ENCODE data around the gene DCUN1D2.
"Not testable (repeated sequence)": the region's sequence is repeated elsewhere in the genome, so short reads cannot be mapped to it uniquely, and the experiment has no call there.

Gene DCUN1D2

GRCh38 chr13:113455384-113455783 is 35.1 kb downstream of the DCUN1D2 start:
- TF ChIP-seq CTCF (IDR thresholded peaks at IDR 0.05; ENCODE audit: low read depth, low read length, missing control alignments), result no peak
- DNase-seq (ENCODE audit: low read depth), result no peak
- H3K4me3 ChIP-seq (ENCODE audit: low read depth, low read length), result no peak overlapping the region
- in situ Hi-C loops (cut with HindIII; ENCODE audit: low sequenced_read_pairs), result no loop called here

- no peak for TF ChIP-seq CTCF (IDR thresholded peaks at IDR 0.05; ENCODE audit: low read depth, low read length, missing control alignments)
- in situ Hi-C loops (cut with HindIII; ENCODE audit: low sequenced_read_pairs), result no loop called here
- H3K4me3 ChIP-seq (ENCODE audit: low read depth, low read length), result no peak overlapping the region
- DNase-seq (ENCODE audit: low read depth), result no peak
Measured at GRCh38 chr13:113454936-113455335, 35.6 kb downstream of the DCUN1D2 start.

- no peak within 1 kb of the TSS for H3K4me3 ChIP-seq (ENCODE audit: low read depth, low read length)
- TF ChIP-seq CTCF (IDR thresholded peaks at IDR 0.05; ENCODE audit: low read depth, low read length, missing control alignments), result no peak
- in situ Hi-C loops (cut with HindIII; ENCODE audit: low sequenced_read_pairs), result no loop called here
- no peak for DNase-seq (ENCODE audit: low read depth)
Measured at GRCh38 chr13:113452942-113453901, 37.3 kb downstream of the DCUN1D2 start, which contains the start of gene ADPRHL1. ADPRHL1 (minus strand) TSS chr13:113453488; CDS start chr13:113453437, 51 bp downstream.

GRCh38 chr13:113452466-113452865 is 38.0 kb downstream of the DCUN1D2 start:
- no peak for DNase-seq (ENCODE audit: low read depth)
- TF ChIP-seq CTCF (IDR thresholded peaks at IDR 0.05; ENCODE audit: low read depth, low read length, missing control alignments), result no peak
- in situ Hi-C loops (cut with HindIII; ENCODE audit: low sequenced_read_pairs), result no loop called here
- no peak overlapping the region for H3K4me3 ChIP-seq (ENCODE audit: low read depth, low read length)

- no peak for TF ChIP-seq CTCF (IDR thresholded peaks at IDR 0.05; ENCODE audit: low read depth, low read length, missing control alignments)
- no peak for DNase-seq (ENCODE audit: low read depth)
- in situ Hi-C loops (cut with HindIII; ENCODE audit: low sequenced_read_pairs), result no loop called here
- no peak overlapping the region for H3K4me3 ChIP-seq (ENCODE audit: low read depth, low read length)
Measured at GRCh38 chr13:113451951-113452421, 38.5 kb downstream of the DCUN1D2 start.

DNA sequence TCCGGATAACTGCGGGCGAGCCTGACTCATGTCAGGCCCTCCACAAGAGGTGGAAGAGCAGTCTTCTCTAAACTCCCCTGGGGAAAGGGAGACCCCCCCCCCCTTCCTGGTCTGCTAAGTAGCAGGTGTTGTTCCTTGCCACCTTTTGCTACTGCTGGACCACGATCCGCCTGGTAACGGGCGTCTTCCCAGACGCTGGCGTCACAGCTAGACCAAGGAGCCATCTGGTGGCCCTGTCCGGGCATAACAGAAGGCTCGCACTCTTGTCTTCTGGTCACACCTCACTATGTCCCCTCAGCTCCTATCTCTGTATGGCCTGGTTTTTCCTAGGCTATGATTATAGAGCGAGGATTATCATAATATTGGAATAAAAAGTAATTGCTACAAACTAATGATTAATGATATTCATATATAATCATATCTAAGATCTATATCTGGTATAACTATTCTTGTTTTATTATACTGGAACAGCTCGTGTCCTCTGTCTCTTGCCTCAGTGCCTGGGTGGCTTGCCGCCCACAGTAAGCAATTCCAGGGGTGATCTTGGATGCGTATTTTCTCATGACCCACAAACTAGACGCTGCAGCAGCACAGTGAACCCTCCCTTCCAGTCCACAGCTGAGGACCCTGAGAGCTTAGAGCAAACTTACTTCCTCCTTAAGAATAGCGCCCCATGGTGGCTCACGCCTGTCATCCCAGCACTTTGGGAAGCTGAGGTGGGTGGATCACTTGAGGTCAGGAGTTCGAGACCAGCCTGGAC is 39.5 kb downstream of the DCUN1D2 start:
- in situ Hi-C loops (cut with HindIII; ENCODE audit: low sequenced_read_pairs); DNase-seq (ENCODE audit: low read depth); H3K4me3 ChIP-seq (ENCODE audit: low read depth, low read length): not testable (repeated sequence)
- TF ChIP-seq CTCF (IDR thresholded peaks at IDR 0.05; ENCODE audit: low read depth, low read length, missing control alignments), result peak; percentile 47

GRCh38 chr13:113450348-113450744 is 40.2 kb downstream of the DCUN1D2 start:
- H3K4me3 ChIP-seq (ENCODE audit: low read depth, low read length); DNase-seq (ENCODE audit: low read depth); in situ Hi-C loops (cut with HindIII; ENCODE audit: low sequenced_read_pairs): not testable (repeated sequence)
